Right lobe of liver (tissue), 4 donors: ENCODE results near the gene GREB1.

ENCODE experiments used
- CTCF ChIP-seq, 4 donors: fragments of 200-600 bp in 3 of 4; fragments of 450-650 bp in 1 of 4; IDR thresholded peaks; one replicate each; pipeline versions ENCODE4 v1.5.1 to v1.8.0; 2016 to 2022; ENCODE audit warnings: antibody characterized with exemption in 4 of 4, mild to moderate bottlenecking in 2 of 4
- POLR2A ChIP-seq: fragments of 450-650 bp; IDR thresholded peaks from one replicate; pipeline ENCODE4 v1.6.1; 2017; ENCODE audit warnings: antibody characterized with exemption, mild to moderate bottlenecking
- donor health status: DM: no; HTN: no; CAD: no.
- donor health status: DM: no; HTN: no; CAD: no.
- donor health status: DM: no; HTN: yes; CAD: no.

- TF ChIP-seq POLR2A, result no peak
- no peak for TF ChIP-seq CTCF (IDR thresholded peaks at IDR 0.05)
These were observed 97.6 kb downstream of the GREB1 start for GRCh38 chr2:11631462-11631861.
